GM11168 (cell line): ENCODE measurements around the gene NMUR2.

Experiments
- in situ Hi-C: fragments of 300-500 bp; cut with MboI; formaldehyde crosslinking; loops from one replicate; pipeline ENCODE4 v1.12.0; 2022; ENCODE audit warnings: low sequenced_read_pairs; ENCODE audit not compliant: unreplicated experiment

Gene NMUR2

GRCh38 chr5:152405145-152405544 is at the start of gene NMUR2:
NMUR2 (minus strand) TSS chr5:152405279; CDS start chr5:152405113, 166 bp downstream.
- in situ Hi-C loops: no loop called here

GRCh38 chr5:152443935-152444334 is 38.9 kb upstream of the NMUR2 start:
- in situ Hi-C loops: no loop called here

GRCh38 chr5:152439791-152440190 is 34.7 kb upstream of the NMUR2 start:
- in situ Hi-C loops: no loop called here

GRCh38 chr5:152437866-152438265 is 32.8 kb upstream of the NMUR2 start:
- in situ Hi-C loops: no loop called here

GRCh38 chr5:152427721-152428120 is 22.6 kb upstream of the NMUR2 start:
- in situ Hi-C loops: no loop called here

- in situ Hi-C loops: no loop called here
Observed at GRCh38 chr5:152425083-152425482, 20.0 kb upstream of the NMUR2 start.

GRCh38 chr5:152424501-152424900 is 19.4 kb upstream of the NMUR2 start:
- in situ Hi-C loops: no loop called here

GRCh38 chr5:152422081-152422480 is 17.0 kb upstream of the NMUR2 start:
- in situ Hi-C loops: no loop called here

GRCh38 chr5:152412129-152412528 is 7.0 kb upstream of the NMUR2 start:
- in situ Hi-C loops: no loop called here

- in situ Hi-C loops: no loop called here
Observed at GRCh38 chr5:152406082-152406481, 1.0 kb upstream of the NMUR2 start.

- in situ Hi-C loops: no loop called here
Observed at GRCh38 chr5:152404494-152404893, 585 bp downstream of the NMUR2 start.

- in situ Hi-C loops: no loop called here
Observed at GRCh38 chr5:152403046-152403445, 2.0 kb downstream of the NMUR2 start.

- in situ Hi-C loops: no loop called here
Observed at GRCh38 chr5:152400846-152401245, 4.2 kb downstream of the NMUR2 start.

GRCh38 chr5:152397581-152397980 is 7.5 kb downstream of the NMUR2 start:
- in situ Hi-C loops: no loop called here

GRCh38 chr5:152393441-152393840 is 11.6 kb downstream of the NMUR2 start:
- in situ Hi-C loops: no loop called here

GRCh38 chr5:152389208-152389849 is 15.8 kb downstream of the NMUR2 start:
- in situ Hi-C loops: no loop called here

GRCh38 chr5:152388610-152389009 is 16.5 kb downstream of the NMUR2 start:
- in situ Hi-C loops: no loop called here

- in situ Hi-C loops: no loop called here
Observed at GRCh38 chr5:152380415-152381123, 24.5 kb downstream of the NMUR2 start.

- in situ Hi-C loops: loop anchor here (5.0 kb wide), 1 partner anchor 128 kb away; no protein-coding TSS in a partner anchor
Observed at GRCh38 chr5:152379331-152379730, 25.7 kb downstream of the NMUR2 start.

- in situ Hi-C loops: loop anchor here (5.0 kb wide), 1 partner anchor 129 kb away; no protein-coding TSS in a partner anchor
Observed at GRCh38 chr5:152378730-152379129, 26.3 kb downstream of the NMUR2 start.

- in situ Hi-C loops: loop anchor here (5.0 kb wide), 1 partner anchor 130 kb away; no protein-coding TSS in a partner anchor
Observed at GRCh38 chr5:152376886-152377285, 28.2 kb downstream of the NMUR2 start.
